Type B pancreatic cell (in vitro differentiated cells): Measurements from ENCODE around the gene GPR35. TPM values are rescaled to one million over a fixed set of nuclear protein-coding genes. Genes with fewer than 3 reads are reported as not detected.

Experiments used
- DNase-seq: peaks from one replicate; pipeline ENCODE4 v3.0.0; 2021; ENCODE audit warnings: mixed read lengths; ENCODE audit not compliant: unreplicated experiment; ENCODE audit errors: extremely low spot score
- H3K27ac Mint-ChIP-seq: 2 replicates; pipeline ENCODE4 v1.8.0; 2021; ENCODE audit warnings: mild to moderate bottlenecking, mixed read lengths
- H3K27me3 Mint-ChIP-seq: 2 replicates; pipeline ENCODE4 v1.8.0; 2021; ENCODE audit warnings: mixed read lengths
- H3K36me3 Mint-ChIP-seq: 2 replicates; pipeline ENCODE4 v1.8.0; 2021; ENCODE audit warnings: mixed read lengths
- H3K4me1 Mint-ChIP-seq: one replicate; pipeline ENCODE4 v1.8.0; 2021; ENCODE audit warnings: mixed read lengths; ENCODE audit not compliant: unreplicated experiment
- H3K4me3 Mint-ChIP-seq: 2 replicates; pipeline ENCODE4 v1.8.0; 2021; ENCODE audit warnings: mild to moderate bottlenecking, mixed read lengths
- H3K9me3 Mint-ChIP-seq: 2 replicates; pipeline ENCODE4 v1.8.0; 2021; ENCODE audit warnings: mixed read lengths
- long read RNA-seq: library from polyadenylated mRNA; unstranded; transcript quantifications from one replicate; pipeline ENCODE4 v2.0.0, GENCODE V29; 2020
- total RNA-seq: library from RNA; stranded (reverse); gene quantifications from 2 replicates; pipeline ENCODE4 v1.2.1, GENCODE V29; 2021; ENCODE audit warnings: low replicate concordance
- TF ChIP-seq, protein P1 (sequence below): fragments of 200-600 bp; sonication (generic); conservative IDR thresholded peaks from 2 replicates; pipeline ENCODE4 v1.5.0; 2021; ENCODE audit warnings: antibody characterized with exemption, mild to moderate bottlenecking

GPR35 gene, protein sequence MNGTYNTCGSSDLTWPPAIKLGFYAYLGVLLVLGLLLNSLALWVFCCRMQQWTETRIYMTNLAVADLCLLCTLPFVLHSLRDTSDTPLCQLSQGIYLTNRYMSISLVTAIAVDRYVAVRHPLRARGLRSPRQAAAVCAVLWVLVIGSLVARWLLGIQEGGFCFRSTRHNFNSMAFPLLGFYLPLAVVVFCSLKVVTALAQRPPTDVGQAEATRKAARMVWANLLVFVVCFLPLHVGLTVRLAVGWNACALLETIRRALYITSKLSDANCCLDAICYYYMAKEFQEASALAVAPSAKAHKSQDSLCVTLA
- total RNA-seq: 3.6 and 3.9 TPM in 2 replicates
- long read RNA-seq, partial matches to known transcripts: 2 of 8 reads
- long read RNA-seq, other reads (novel, unspliced or antisense): 2 of 8 reads

DNA sequence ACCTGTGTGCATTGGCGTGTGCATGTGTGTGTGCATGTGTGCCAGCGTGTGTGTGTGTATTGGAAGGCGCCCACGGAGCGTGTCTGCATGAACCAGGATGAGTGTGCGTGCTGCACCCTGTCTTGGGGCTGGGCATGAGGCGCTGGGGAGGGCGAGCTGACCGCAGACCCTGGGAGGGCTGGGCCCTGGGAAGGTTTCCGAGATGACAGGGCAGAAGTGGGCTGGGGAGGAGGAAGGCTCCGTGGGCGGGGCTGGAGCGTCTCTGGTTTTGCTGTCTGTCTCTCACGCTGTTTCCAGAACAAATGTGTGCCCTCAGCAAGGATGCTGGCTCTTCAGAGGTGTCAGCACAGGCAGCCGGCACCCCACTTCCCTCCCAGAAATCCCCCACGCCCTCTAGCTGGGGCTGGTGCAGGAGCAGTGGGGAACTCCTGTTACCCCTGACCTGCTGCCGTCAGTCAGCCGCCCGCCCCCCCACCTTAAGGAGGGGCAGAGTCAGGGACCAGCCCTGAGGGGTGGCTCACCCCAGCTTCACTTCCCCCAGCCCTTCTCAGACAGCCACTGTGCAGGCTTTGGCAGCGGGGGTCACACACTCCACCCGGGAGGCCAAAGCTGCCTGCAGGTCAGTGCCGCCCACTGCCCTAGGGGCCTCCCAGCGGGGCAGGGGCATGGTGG, at the start of gene GPR35:
GPR35 (plus strand) TSS at position 531 of the 672 bp plus-strand sequence. CDS start 4,473 bp downstream, outside the sequence.
- Mint-ChIP-seq H3K36me3 (no peaks in the 10 kb centered on the region), H3K27ac (no peak within 1 kb of the TSS), H3K4me1 (peaks cover 4% of the 10 kb centered on the region), H3K27me3 (no peaks in the 10 kb centered on the region), H3K9me3 (no peaks in the 10 kb centered on the region), H3K4me3 (no peak within 1 kb of the TSS)
- TF ChIP-seq, protein P1, sequence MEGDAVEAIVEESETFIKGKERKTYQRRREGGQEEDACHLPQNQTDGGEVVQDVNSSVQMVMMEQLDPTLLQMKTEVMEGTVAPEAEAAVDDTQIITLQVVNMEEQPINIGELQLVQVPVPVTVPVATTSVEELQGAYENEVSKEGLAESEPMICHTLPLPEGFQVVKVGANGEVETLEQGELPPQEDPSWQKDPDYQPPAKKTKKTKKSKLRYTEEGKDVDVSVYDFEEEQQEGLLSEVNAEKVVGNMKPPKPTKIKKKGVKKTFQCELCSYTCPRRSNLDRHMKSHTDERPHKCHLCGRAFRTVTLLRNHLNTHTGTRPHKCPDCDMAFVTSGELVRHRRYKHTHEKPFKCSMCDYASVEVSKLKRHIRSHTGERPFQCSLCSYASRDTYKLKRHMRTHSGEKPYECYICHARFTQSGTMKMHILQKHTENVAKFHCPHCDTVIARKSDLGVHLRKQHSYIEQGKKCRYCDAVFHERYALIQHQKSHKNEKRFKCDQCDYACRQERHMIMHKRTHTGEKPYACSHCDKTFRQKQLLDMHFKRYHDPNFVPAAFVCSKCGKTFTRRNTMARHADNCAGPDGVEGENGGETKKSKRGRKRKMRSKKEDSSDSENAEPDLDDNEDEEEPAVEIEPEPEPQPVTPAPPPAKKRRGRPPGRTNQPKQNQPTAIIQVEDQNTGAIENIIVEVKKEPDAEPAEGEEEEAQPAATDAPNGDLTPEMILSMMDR: no peak
- DNase-seq: no peak

DNA sequence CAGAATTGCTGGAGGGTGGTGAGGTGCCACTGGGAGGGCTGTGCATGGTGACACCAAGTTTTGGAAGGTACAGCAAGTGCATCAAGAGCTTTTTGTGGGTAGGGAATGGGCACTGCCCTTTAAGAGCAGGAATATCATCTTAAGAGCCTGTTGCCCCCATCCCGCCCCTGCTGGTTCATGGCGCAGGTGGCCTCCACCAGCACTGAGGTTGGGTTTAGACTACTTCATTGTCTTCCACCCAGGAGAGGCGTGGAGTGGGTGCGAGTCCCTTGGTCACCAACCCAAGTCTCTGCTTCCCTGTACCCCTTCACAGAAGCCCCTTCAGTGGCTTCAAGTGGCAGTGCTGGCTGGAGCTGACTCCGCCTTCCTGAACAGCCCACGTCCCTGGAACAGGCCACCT, 49.2 kb upstream of the GPR35 start:
- Mint-ChIP-seq H3K27me3 (no peaks in the 10 kb centered on the region), H3K36me3 (peaks cover 10% of the 10 kb centered on the region), H3K4me1 (peaks cover 17% of the 10 kb centered on the region), H3K27ac (no peak overlapping the region), H3K4me3 (no peak overlapping the region), H3K9me3 (no peaks in the 10 kb centered on the region)
- DNase-seq: no peak
- TF ChIP-seq, protein P1: no peak

DNA sequence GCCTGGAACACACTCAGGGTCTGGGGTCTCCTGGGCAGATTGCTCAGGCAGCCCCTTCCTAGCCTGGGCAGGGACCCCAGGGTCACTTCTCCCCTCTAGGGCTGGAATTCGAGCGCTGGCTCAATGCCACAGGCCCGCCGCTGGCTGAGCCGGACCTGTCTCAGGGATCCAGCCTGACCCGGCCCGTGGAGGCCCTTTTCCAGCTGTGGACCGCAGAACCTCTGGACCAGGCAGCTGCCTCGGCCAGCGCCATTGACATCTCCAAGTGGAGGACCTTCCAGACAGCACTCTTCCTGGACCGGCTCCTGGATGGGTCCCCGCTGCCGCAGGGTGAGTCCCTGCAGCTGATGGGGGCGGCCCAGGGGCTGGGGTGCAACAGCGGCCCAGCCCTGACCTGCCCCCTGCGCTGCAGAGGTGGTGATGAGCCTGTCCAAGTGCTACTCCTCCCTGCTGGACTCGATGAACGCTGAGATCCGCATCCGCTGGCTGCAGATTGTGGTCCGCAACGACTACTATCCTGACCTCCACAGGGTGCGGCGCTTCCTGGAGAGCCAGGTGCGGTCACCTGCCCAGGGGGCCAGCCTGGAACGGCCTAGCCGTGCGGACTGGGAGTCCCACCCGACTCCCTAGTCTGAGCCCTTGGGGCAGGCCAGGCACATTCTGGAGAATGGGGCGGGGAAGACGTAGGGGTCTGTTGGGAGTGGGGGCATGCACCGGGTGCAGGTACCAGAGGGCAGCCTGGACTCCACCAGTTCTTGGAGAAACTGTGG, 48.7 kb upstream of the GPR35 start:
- no peak overlapping the region for H3K27ac Mint-ChIP-seq
- H3K4me3 Mint-ChIP-seq: no peak overlapping the region
- DNase-seq: no peak
- H3K9me3 Mint-ChIP-seq: no peaks in the 10 kb centered on the region
- TF ChIP-seq, protein P1: no peak
- H3K27me3 Mint-ChIP-seq: no peaks in the 10 kb centered on the region
- H3K36me3 Mint-ChIP-seq: peaks cover 12% of the 10 kb centered on the region
- peaks cover 14% of the 10 kb centered on the region for H3K4me1 Mint-ChIP-seq

DNA sequence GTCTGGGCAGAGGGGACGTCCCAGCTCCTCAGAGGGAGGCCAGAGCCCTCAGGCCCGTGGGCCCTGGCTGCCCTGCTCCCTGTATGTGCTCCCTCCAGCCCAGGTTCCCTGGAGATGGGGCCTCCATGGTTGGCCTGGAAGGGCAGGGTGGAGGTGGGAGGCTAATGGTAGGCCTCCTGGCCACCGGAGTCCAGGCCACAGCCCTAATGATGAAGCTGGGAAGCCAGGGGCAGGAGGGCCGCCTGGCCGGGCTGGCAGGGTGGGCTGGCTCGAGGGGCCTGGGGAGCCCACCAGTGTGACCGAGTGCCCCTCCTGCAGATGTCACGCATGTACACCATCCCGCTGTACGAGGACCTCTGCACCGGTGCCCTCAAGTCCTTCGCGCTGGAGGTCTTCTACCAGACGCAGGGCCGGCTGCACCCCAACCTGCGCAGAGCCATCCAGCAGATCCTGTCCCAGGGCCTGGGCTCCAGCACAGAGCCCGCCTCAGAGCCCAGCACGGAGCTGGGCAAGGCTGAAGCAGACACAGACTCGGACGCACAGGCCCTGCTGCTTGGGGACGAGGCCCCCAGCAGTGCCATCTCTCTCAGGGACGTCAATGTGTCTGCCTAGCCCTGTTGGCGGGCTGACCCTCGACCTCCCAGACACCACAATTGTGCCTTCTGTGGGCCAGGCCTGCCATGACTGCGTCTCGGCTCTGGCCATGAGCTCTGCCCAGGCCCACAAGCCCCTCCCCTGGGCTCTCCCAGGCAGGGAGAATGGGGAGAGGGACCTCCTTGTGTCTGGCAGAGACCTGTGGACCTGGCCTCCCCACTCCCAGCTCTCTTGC, 47.8 kb upstream of the GPR35 start:
- H3K27me3 Mint-ChIP-seq: no peaks in the 10 kb centered on the region
- TF ChIP-seq, protein P1: no peak
- peaks cover 18% of the 10 kb centered on the region for H3K4me1 Mint-ChIP-seq

DNA sequence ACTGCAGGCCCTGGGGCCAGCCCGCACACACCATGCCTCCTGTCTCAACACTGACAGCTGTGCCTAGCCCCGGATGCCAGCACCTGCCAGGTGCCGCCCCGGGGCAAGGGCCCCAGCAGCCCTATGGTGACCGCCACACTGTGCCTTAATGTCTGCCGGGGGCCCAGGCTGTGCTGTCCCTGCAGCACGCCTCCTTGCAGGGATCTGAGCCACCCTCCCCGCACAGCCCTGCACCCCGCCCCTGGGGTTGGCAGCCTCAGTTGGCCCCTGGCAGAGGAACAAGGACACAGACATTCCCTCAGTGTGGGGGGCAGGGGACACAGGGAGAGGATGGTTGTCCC, 47.2 kb upstream of the GPR35 start:
- no peaks in the 10 kb centered on the region for H3K27me3 Mint-ChIP-seq
- no peak for DNase-seq
- H3K4me1 Mint-ChIP-seq: peaks cover 19% of the 10 kb centered on the region
- H3K27ac Mint-ChIP-seq: no peak overlapping the region
- TF ChIP-seq, protein P1: no peak
- H3K4me3 Mint-ChIP-seq: no peak overlapping the region
- H3K9me3 Mint-ChIP-seq: no peaks in the 10 kb centered on the region
- peaks cover 22% of the 10 kb centered on the region for H3K36me3 Mint-ChIP-seq

More for the DNA sequence above, 47.8 kb upstream of the GPR35 start:
- Mint-ChIP-seq H3K27ac (no peak overlapping the region), H3K36me3 (peaks cover 21% of the 10 kb centered on the region), H3K9me3 (no peaks in the 10 kb centered on the region), H3K4me3 (no peak overlapping the region)
- DNase-seq: no peak
